ENCODE results near the gene B4GALT1. TPM values are rescaled to one million over a fixed set of nuclear protein-coding genes. Genes with fewer than 3 reads are reported as not detected.

B4GALT1 gene
- total RNA-seq, 1 donor from 2014 or later = 7.5 TPM

GRCh38 chr9:33108472-33108871 lies 58.7 kb downstream of the B4GALT1 start:
- peaks cover 2% of the 10 kb centered on the region for H3K4me1 Mint-ChIP-seq
- Histone ChIP-seq H3F3A (ENCODE audit: low read depth) (no peaks in the 10 kb centered on the region), H3K9me3 (ENCODE audit: low read depth) (no peaks in the 10 kb centered on the region), H4K20me1 (ENCODE audit: low read depth) (no peaks in the 10 kb centered on the region), H3K27ac (no peak overlapping the region), H3K79me2 (ENCODE audit: low read depth) (no peaks in the 10 kb centered on the region), H3K9ac (no peak overlapping the region), H3K36me3 (no peaks in the 10 kb centered on the region), H3K4me3 (no peak overlapping the region), H3K27me3 (no peaks in the 10 kb centered on the region), H3K4me2 (no peak overlapping the region), H3K4me1 (peaks cover 6% of the 10 kb centered on the region), H2AFZ (replicated peaks) (no peak overlapping the region)
- no peaks in the 10 kb centered on the region for H3K27me3 Mint-ChIP-seq (ENCODE audit: insufficient read depth, low read depth)
- H3K9me3 Mint-ChIP-seq = no peaks in the 10 kb centered on the region
- DNase-seq (ENCODE audit: low spot score) = no peak
- peaks cover 2% of the 10 kb centered on the region for H3K36me3 Mint-ChIP-seq
- H3K4me3 Mint-ChIP-seq = no peak overlapping the region
- H3K27ac Mint-ChIP-seq = no peak overlapping the region
- TF ChIP-seq EZH2 (IDR thresholded peaks at IDR 0.05) = no peak
- TF ChIP-seq EZH2phosphoT487 (IDR thresholded peaks at IDR 0.05) = no peak
- TF ChIP-seq CTCF (IDR thresholded peaks at IDR 0.05) = no peak

GRCh38 chr9:33107762-33108161 lies 59.4 kb downstream of the B4GALT1 start:
- Mint-ChIP-seq H3K4me1 (peaks cover 6% of the 10 kb centered on the region), H3K9me3 (no peaks in the 10 kb centered on the region), H3K36me3 (no peaks in the 10 kb centered on the region), H3K4me3 (no peak overlapping the region), H3K27me3 (ENCODE audit: insufficient read depth, low read depth) (no peaks in the 10 kb centered on the region), H3K27ac (no peak overlapping the region)
- H3K4me1 ChIP-seq = peaks cover 10% of the 10 kb centered on the region
- H3K27ac ChIP-seq = no peak overlapping the region
- H2AFZ ChIP-seq (replicated peaks) = no peak overlapping the region
- DNase-seq (ENCODE audit: low spot score) = no peak
- TF ChIP-seq CTCF (IDR thresholded peaks at IDR 0.05) (no peak), EZH2phosphoT487 (IDR thresholded peaks at IDR 0.05) (no peak), EZH2 (IDR thresholded peaks at IDR 0.05) (no peak)
- H3K79me2 ChIP-seq (ENCODE audit: low read depth) = no peaks in the 10 kb centered on the region
- no peaks in the 10 kb centered on the region for H3K9me3 ChIP-seq (ENCODE audit: low read depth)
- H3K27me3 ChIP-seq = no peaks in the 10 kb centered on the region
- no peaks in the 10 kb centered on the region for H3K36me3 ChIP-seq
- H3F3A ChIP-seq (ENCODE audit: low read depth) = no peaks in the 10 kb centered on the region
- no peak overlapping the region for H3K4me3 ChIP-seq
- H4K20me1 ChIP-seq (ENCODE audit: low read depth) = no peaks in the 10 kb centered on the region
- no peak overlapping the region for H3K4me2 ChIP-seq
- no peak overlapping the region for H3K9ac ChIP-seq

- no peak overlapping the region for H3K4me3 Mint-ChIP-seq
- no peak for TF ChIP-seq EZH2phosphoT487 (IDR thresholded peaks at IDR 0.05)
- TF ChIP-seq CTCF (IDR thresholded peaks at IDR 0.05) = no peak
- no peak for TF ChIP-seq EZH2 (IDR thresholded peaks at IDR 0.05)
- H3F3A ChIP-seq (ENCODE audit: low read depth) = no peaks in the 10 kb centered on the region
- no peak overlapping the region for H3K27ac Mint-ChIP-seq
- no peak overlapping the region for H3K9ac ChIP-seq
- no peaks in the 10 kb centered on the region for H3K36me3 Mint-ChIP-seq
- DNase-seq (ENCODE audit: low spot score) = no peak
- no peak overlapping the region for H3K4me3 ChIP-seq
- H3K79me2 ChIP-seq (ENCODE audit: low read depth) = no peaks in the 10 kb centered on the region
- H3K4me1 Mint-ChIP-seq = peaks cover 6% of the 10 kb centered on the region
- H3K36me3 ChIP-seq = no peaks in the 10 kb centered on the region
- no peaks in the 10 kb centered on the region for H4K20me1 ChIP-seq (ENCODE audit: low read depth)
- no peaks in the 10 kb centered on the region for H3K9me3 ChIP-seq (ENCODE audit: low read depth)
- no peaks in the 10 kb centered on the region for H3K9me3 Mint-ChIP-seq
- H3K4me2 ChIP-seq = no peak overlapping the region
- peaks cover 2% of the 10 kb centered on the region for H3K27me3 Mint-ChIP-seq (ENCODE audit: insufficient read depth, low read depth)
- no peak overlapping the region for H2AFZ ChIP-seq (replicated peaks)
- H3K27ac ChIP-seq = no peak overlapping the region
- no peaks in the 10 kb centered on the region for H3K27me3 ChIP-seq
- H3K4me1 ChIP-seq = peaks cover 10% of the 10 kb centered on the region
Observed at GRCh38 chr9:33106827-33107621, 60.1 kb downstream of the B4GALT1 start.

Data from neural progenitor cell (in vitro differentiated cells).